DOHH2 (cell line): ENCODE data around the gene FAM240B.

Experiments used
- H3F3A ChIP-seq: fragments of 200-600 bp; sonication (generic), shearing (Covaris generic); 2 replicates; pipeline ENCODE4 v1.6.0; 2016; ENCODE audit warnings: antibody characterized with exemption, mild to moderate bottlenecking; ENCODE audit not compliant: control insufficient read depth, insufficient read depth
- H3K27ac ChIP-seq: fragments of 200-600 bp; sonication (generic); 2 replicates; pipeline ENCODE4 v1.5.1; 2014; ENCODE audit warnings: low read depth, mild to moderate bottlenecking, low read length, moderate library complexity
- H3K27me3 ChIP-seq: fragments of 200-600 bp; sonication (generic); 2 replicates; pipeline ENCODE4 v1.6.1; 2014; ENCODE audit warnings: mild to moderate bottlenecking, low read length, mixed read lengths; ENCODE audit not compliant: control insufficient read depth
- H3K36me3 ChIP-seq: fragments of 200-600 bp; sonication (generic); 2 replicates; pipeline ENCODE4 v1.6.1; 2014; ENCODE audit warnings: mild to moderate bottlenecking, low read length, moderate library complexity, mixed read lengths; ENCODE audit not compliant: control insufficient read depth
- H3K4me1 ChIP-seq: fragments of 200-600 bp; sonication (generic); 2 replicates; pipeline ENCODE4 v1.6.1; 2014; ENCODE audit warnings: mild to moderate bottlenecking, low read length, mixed read lengths; ENCODE audit not compliant: control insufficient read depth
- H3K4me2 ChIP-seq: fragments of 200-600 bp; sonication (generic); 2 replicates; pipeline ENCODE4 v1.6.0; 2014; ENCODE audit warnings: mild to moderate bottlenecking, low read length, moderate library complexity
- H3K4me3 ChIP-seq: fragments of 200-600 bp; sonication (generic); 2 replicates; pipeline ENCODE4 v1.5.1; 2014; ENCODE audit warnings: mild to moderate bottlenecking, low read length, mixed read lengths
- H3K79me2 ChIP-seq: fragments of 200-600 bp; sonication (generic); 2 replicates; pipeline ENCODE4 v1.6.1; 2014; ENCODE audit warnings: mild to moderate bottlenecking, low read length, mixed read lengths; ENCODE audit not compliant: control insufficient read depth
- H3K9me2 ChIP-seq: fragments of 200-600 bp; sonication (generic); replicated peaks from 2 replicates; pipeline ENCODE4 v1.6.1; 2014; ENCODE audit warnings: mild to moderate bottlenecking, low read length, mixed read lengths; ENCODE audit not compliant: control insufficient read depth
- H3K9me3 ChIP-seq: fragments of 200-600 bp; sonication (generic); 2 replicates; pipeline ENCODE4 v1.6.1; 2014; ENCODE audit warnings: antibody characterized with exemption, low read length, mixed read lengths; ENCODE audit not compliant: control insufficient read depth, insufficient read depth
- H4K20me1 ChIP-seq: fragments of 200-600 bp; sonication (generic); 2 replicates; pipeline ENCODE4 v1.6.0; 2014; ENCODE audit warnings: low read depth, mild to moderate bottlenecking, antibody characterized with exemption, low read length, moderate library complexity; ENCODE audit not compliant: control insufficient read depth, insufficient read depth
- EZH2phosphoT487 ChIP-seq: fragments of 200-600 bp; sonication (generic); IDR thresholded peaks from 2 replicates; pipeline ENCODE4 v1.6.1; 2017; ENCODE audit warnings: borderline replicate concordance, mild to moderate bottlenecking, antibody characterized with exemption, low read length, moderate library complexity, mixed read lengths
- TF ChIP-seq, protein P1 (sequence below): fragments of 200-600 bp; sonication (generic); IDR thresholded peaks from one replicate; pipeline ENCODE4 v1.5.1; 2014; ENCODE audit warnings: antibody characterized with exemption, mild to moderate bottlenecking, low read depth, low read length; ENCODE audit not compliant: poor library complexity, severe bottlenecking

FAM240B gene

DNA sequence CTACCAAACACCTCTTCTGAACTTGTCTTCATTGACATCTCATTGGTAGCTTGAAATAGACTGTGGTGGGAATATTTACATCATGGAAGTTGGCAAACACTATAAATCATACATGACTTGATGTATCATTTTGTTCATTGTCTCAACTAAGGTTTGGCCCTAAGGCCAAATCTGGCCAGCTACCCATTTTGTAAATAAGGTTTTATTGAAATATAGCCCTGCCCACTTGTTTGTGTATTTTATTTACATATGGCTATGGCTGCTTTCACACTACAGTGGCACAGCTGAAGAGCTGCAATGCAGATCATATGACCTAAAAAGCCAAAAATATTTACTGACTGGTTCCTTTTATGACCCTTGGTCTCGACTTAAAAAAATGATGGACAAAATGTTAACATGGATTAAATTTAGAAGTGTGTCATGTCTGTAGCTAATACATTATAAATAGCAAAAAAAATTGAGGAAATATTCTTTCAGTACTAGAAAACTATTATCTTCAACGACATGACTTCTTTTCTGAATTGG lies 22.1 kb downstream of the FAM240B start:
- H4K20me1 ChIP-seq, result no peaks in the 10 kb centered on the region
- no peaks in the 10 kb centered on the region for H3F3A ChIP-seq
- TF ChIP-seq, protein P1, sequence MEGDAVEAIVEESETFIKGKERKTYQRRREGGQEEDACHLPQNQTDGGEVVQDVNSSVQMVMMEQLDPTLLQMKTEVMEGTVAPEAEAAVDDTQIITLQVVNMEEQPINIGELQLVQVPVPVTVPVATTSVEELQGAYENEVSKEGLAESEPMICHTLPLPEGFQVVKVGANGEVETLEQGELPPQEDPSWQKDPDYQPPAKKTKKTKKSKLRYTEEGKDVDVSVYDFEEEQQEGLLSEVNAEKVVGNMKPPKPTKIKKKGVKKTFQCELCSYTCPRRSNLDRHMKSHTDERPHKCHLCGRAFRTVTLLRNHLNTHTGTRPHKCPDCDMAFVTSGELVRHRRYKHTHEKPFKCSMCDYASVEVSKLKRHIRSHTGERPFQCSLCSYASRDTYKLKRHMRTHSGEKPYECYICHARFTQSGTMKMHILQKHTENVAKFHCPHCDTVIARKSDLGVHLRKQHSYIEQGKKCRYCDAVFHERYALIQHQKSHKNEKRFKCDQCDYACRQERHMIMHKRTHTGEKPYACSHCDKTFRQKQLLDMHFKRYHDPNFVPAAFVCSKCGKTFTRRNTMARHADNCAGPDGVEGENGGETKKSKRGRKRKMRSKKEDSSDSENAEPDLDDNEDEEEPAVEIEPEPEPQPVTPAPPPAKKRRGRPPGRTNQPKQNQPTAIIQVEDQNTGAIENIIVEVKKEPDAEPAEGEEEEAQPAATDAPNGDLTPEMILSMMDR, result no peak
- TF ChIP-seq EZH2phosphoT487, result no peak
- H3K27ac ChIP-seq, result no peak overlapping the region
- no peaks in the 10 kb centered on the region for H3K27me3 ChIP-seq
- no peaks in the 10 kb centered on the region for H3K9me2 ChIP-seq
- H3K4me1 ChIP-seq, result no peaks in the 10 kb centered on the region
- H3K36me3 ChIP-seq, result no peaks in the 10 kb centered on the region
- no peaks in the 10 kb centered on the region for H3K9me3 ChIP-seq
- no peaks in the 10 kb centered on the region for H3K79me2 ChIP-seq
- no peak overlapping the region for H3K4me2 ChIP-seq
- no peak overlapping the region for H3K4me3 ChIP-seq

DNA sequence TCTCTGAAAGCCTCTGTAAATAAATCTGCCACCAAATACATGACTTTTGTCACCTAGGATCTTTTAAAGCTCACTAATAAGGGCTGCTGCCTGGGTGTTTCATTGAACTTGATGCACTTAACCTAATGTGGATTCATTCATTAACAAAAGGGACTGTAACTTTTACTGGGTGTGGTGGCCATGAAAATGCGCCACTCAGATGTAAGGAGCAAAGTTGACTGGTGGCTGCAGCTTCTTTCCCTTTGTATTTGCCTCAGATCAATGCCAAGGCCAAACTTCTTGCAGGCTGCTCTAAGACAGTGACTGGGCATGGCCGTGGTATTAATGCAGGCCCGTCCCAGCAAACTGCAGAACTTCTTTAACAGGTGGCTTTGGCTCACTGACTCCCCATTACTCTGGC lies 22.9 kb downstream of the FAM240B start:
- H3F3A ChIP-seq, result no peaks in the 10 kb centered on the region
- no peaks in the 10 kb centered on the region for H3K79me2 ChIP-seq
- H3K4me2 ChIP-seq, result no peak overlapping the region
- H3K9me3 ChIP-seq, result no peaks in the 10 kb centered on the region
- H3K36me3 ChIP-seq, result no peaks in the 10 kb centered on the region
- H3K4me3 ChIP-seq, result no peak overlapping the region
- no peaks in the 10 kb centered on the region for H3K9me2 ChIP-seq
- H3K4me1 ChIP-seq, result no peaks in the 10 kb centered on the region
- H3K27ac ChIP-seq, result no peak overlapping the region
- H4K20me1 ChIP-seq, result no peaks in the 10 kb centered on the region
- no peaks in the 10 kb centered on the region for H3K27me3 ChIP-seq
- TF ChIP-seq, protein P1, result no peak

DNA sequence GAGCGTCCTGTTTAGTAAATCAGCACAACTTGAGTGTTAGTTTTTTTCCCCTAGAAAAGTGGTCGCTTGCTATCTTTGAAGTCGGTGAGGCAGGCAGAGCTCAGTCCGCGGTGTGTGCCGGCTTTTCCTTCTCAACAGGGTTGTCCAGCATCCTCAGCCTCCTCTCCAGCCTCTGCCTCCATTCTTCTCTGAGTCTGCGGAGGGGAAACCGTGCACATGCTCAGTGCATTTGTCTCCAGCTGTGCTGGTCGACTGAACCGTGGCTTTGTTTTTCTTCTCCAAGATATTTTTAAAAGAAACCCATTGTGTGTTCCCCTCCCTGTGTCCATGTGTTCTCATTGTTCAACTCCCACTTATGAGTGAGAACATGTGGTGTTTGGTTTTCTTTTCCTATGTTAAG lies 25.3 kb downstream of the FAM240B start:
- H3K4me1 ChIP-seq, result no peaks in the 10 kb centered on the region
- no peaks in the 10 kb centered on the region for H3K79me2 ChIP-seq
- H3K27me3 ChIP-seq, result no peaks in the 10 kb centered on the region
- no peaks in the 10 kb centered on the region for H3K9me3 ChIP-seq
- no peaks in the 10 kb centered on the region for H3K9me2 ChIP-seq
- TF ChIP-seq, protein P1, result no peak
- no peak for TF ChIP-seq EZH2phosphoT487
- no peak overlapping the region for H3K27ac ChIP-seq
- H3K4me3 ChIP-seq, result no peak overlapping the region
- no peaks in the 10 kb centered on the region for H4K20me1 ChIP-seq
- no peaks in the 10 kb centered on the region for H3K36me3 ChIP-seq
- H3F3A ChIP-seq, result no peaks in the 10 kb centered on the region
- no peak overlapping the region for H3K4me2 ChIP-seq

DNA sequence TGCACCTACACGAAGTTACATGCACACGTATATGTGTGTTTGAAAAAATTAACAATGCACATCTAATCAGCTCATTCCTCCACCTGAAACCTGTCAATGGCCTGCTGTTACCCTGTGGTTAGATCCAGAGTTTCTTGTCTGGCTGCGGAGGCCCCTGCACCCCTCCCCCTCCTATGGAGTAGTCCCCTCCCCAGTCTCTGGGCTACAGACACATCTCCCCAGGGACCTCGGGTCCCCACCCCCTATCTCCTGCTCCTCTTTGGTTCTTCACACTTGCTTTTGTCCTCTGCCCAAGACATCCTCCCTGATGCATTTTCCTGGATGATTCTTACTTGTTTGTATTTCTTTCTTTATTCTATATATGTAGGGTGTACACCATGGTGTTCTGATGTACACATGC lies 27.2 kb downstream of the FAM240B start:
- Histone ChIP-seq H3K79me2 (no peaks in the 10 kb centered on the region), H3K4me2 (no peak overlapping the region)

More for the DNA sequence above, 27.2 kb downstream of the FAM240B start:
- no peaks in the 10 kb centered on the region for H3K9me2 ChIP-seq
- H3K27me3 ChIP-seq, result no peaks in the 10 kb centered on the region
- no peaks in the 10 kb centered on the region for H3K9me3 ChIP-seq
- no peaks in the 10 kb centered on the region for H3K4me1 ChIP-seq
- H3F3A ChIP-seq, result no peaks in the 10 kb centered on the region
- no peak overlapping the region for H3K27ac ChIP-seq
- TF ChIP-seq, protein P1, result no peak
- TF ChIP-seq EZH2phosphoT487, result no peak
- H3K36me3 ChIP-seq, result no peaks in the 10 kb centered on the region
- no peak overlapping the region for H3K4me3 ChIP-seq
- no peaks in the 10 kb centered on the region for H4K20me1 ChIP-seq
